HG03045 (cell line): ENCODE data around the gene LAG3.

ENCODE experiments used
- ATAC-seq: cut with Tn5 transposase; IDR thresholded peaks from one replicate; pipeline ENCODE4 v1.9.1; 2021; ENCODE audit warnings: mild to moderate bottlenecking, moderate library complexity; ENCODE audit not compliant: unreplicated experiment

The LAG3 gene

DNA sequence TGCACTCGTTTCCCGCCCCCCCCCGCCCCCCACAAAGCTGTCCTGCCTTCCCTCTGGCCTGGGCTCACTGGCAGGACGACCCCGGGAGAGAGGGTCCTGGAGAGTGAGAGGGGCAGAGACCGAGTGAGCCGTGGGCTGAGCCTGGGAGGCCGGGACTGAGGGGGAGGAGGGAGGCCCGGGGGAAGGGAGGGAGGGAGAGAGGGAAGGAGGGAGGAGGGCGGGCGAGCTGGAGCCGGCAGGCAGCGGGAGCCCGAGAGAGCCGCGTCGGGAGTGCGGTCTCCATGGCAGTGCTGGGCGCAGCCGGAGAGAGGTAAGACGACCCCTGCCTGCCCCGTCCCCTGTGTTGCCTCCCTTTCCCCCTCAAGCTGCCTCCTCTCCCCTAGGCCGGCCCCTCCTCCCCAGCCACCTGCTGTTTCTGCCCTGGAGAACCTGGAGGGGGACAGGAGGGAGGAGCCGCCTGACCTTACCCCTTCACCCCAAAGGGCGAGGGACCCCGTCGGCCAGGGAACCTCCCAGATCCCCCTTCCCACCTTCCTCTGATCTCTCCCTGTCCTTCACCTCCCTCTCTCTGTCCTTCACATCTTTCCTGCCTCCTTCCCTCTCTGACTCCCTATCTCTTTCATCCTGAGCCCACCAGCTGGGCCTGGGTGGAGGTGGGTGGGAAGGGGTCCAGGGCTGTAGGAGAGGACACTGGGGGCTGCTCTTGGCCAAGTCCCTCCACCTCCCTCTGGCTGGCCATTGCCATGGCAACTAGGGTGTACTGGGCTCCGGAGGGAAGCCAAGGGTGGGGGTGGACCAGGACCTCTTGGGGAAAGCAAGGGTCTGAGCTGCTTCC lies 49.5 kb downstream of the LAG3 start, which contains the start of gene GPR162:
TSS of gene GPR162 (plus strand) at position 231 of the 835 bp plus-strand sequence. CDS start 2,078 bp downstream, outside the sequence.
- ATAC-seq, result no peak

DNA sequence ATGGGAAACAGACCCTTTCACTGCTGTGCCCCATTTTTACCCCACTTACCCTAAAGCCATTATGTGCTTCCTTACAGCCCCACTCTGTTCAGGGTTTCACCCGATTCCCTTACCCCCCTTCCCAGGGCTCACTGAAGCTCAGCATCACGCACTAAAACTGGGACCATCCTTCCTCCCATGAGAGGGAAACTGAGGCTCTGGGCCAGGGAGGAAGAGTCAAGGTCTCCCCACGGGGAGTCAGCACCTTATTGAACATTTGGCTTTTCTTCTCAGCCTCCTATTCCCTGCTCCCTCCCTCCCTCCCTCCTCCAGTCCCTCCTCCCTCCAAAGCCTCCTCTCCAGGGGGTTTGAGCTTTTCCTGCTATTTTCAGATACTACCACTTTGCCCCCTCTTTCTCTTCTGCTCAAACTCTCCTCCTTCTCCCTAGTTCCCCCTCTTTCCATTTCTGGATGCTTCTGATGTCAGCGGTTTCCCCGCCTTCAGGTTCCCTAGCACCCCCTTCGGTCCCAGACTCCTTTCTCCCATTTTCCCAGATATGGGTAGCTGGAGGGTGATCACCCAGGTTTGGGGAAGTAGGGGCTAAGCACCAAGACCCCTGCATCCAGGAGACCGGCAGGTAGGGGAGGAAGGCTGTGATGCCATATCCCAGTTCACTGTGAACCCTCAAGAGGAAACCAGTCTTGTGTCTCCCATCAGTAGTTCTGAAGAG lies 50.3 kb downstream of the LAG3 start:
- ATAC-seq, result no peak

- no peak for ATAC-seq
Measured at GRCh38 chr12:6823182-6824084, 51.1 kb downstream of the LAG3 start.

- no peak for ATAC-seq
Measured at GRCh38 chr12:6824085-6824775, 51.9 kb downstream of the LAG3 start.

DNA sequence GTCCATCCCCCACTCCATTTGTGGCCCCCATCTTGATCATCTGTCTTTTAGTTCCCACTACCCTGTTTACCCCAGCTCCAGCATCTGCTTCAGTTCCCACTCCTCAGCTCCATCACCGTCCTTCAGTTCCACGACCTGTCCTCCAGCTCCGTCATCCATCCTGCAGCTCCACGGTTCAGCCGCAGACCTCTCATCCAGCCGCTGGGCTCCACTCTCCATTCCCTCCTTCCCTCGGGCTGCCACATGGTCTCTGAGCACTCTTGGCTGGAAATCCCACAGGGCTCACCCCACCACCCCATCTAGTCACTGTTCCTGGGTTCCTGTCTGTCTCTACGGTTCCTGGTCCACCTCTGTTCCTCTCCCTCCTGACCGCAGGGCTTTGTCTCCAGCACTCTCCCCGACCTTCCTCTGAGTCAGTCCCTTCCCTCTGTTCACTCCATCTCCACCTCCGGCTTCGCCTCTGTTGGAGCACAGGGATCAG lies 52.6 kb downstream of the LAG3 start:
- ATAC-seq, result no peak

DNA sequence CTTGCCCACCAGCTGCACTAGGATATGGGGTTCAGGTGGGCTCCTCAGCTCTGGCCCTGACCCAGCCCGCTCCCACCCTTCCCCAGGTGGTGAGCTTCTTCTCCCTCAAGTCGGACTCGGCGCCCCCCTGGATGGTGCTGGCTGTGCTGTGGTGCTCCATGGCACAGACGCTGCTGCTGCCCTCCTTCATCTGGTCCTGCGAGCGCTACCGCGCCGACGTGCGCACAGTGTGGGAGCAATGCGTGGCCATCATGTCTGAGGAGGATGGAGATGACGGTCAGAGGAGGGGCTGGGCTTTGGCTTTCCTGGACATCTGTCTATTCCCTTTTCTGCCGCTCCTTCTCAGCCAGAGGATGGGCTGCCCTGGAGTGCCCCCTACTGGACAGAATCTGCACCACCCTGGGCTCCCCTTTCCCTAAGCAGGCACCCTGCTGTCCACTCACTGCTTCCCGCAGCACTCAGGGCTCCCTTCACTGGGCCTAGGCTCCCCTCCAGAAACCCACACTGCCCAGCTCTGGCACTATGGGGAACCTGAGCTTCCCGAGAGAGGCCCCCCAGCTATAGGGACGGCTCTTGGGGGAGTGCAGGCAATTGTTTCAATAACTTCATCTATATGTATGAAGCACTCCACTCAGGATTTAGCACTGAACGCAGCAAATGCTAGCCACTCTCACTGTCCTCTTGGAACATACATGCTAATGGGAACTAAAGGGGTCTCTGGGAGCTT lies 53.2 kb downstream of the LAG3 start:
- ATAC-seq, result no peak

- no peak for ATAC-seq
Measured at GRCh38 chr12:6826125-6826733, 53.9 kb downstream of the LAG3 start.

- ATAC-seq, result no peak
Measured at GRCh38 chr12:6826734-6827436, 54.6 kb downstream of the LAG3 start.

DNA sequence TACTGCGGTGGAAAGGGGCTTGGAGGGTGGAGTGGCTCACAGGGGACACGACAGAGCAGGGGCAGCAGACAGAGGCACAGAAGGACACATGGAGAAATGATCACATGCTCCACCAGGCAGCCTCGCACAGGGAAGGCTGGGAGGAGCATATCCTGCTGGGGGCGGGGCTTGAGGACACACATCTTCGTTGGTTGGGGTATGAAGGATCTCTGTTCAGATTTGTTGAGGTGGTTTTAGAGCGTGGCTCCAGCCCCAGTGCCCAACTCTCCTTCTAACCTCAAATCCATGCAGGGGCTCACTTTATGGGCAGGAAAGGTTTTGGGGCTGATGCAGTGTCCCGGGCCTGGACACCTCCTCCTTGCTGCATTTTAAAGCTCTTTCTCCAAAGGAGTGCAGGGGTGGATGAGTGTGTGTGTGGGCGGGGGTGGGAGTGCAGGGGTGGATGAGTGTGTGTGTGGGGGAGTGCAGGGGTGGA lies 55.2 kb downstream of the LAG3 start:
- ATAC-seq, result no peak
